GM19351 (cell line): Measurements from ENCODE around the gene KRTDAP.

ENCODE experiments used
- ATAC-seq: cut with Tn5 transposase; IDR thresholded peaks from one replicate; pipeline ENCODE4 v1.9.1; 2021; ENCODE audit warnings: mild to moderate bottlenecking, moderate library complexity; ENCODE audit not compliant: unreplicated experiment

Gene KRTDAP

GRCh38 chr19:35490364-35490763 is at the start of gene KRTDAP:
KRTDAP (minus strand) TSS chr19:35490464; CDS start chr19:35490442, 22 bp downstream.
- ATAC-seq: no peak

DNA sequence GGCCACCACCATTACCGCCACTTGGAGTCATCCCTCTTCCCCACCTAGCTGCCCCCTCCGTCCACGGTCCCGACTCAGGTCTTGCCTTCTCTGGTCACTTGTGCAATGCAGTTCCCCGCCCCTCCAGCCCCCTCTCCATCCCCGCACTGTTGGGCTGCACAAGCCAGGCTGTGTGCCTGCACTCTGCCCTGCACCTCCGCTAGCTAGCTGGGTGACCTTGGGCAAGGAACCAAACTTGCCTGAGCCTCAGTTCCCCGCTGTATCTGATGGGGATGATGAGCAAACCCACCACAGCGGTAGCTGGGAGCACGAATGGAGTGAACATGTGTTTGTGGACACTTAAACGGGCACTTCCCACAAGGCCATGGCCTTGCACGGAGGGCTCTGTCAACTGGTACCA is 49.6 kb upstream of the KRTDAP start:
- no peak for ATAC-seq

DNA sequence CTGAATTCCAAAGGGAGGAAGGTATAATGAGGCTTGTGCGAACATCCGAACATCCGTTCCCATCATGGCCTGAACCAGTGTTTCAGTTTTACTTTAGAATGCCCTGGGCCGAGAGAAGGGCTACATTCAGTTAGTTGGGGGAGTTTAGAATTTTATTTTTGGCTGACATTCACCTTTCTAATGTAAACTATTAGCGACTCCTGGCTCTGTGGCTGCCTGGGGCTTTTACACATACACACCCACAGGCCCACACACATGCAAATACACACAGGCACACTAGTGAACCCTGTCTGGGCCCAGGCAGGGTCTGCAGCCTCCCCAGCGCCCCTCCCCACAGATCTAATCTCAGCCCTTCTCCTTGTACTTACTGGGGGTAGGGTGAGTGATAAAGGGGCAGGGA is 49.0 kb upstream of the KRTDAP start:
- no peak for ATAC-seq

DNA sequence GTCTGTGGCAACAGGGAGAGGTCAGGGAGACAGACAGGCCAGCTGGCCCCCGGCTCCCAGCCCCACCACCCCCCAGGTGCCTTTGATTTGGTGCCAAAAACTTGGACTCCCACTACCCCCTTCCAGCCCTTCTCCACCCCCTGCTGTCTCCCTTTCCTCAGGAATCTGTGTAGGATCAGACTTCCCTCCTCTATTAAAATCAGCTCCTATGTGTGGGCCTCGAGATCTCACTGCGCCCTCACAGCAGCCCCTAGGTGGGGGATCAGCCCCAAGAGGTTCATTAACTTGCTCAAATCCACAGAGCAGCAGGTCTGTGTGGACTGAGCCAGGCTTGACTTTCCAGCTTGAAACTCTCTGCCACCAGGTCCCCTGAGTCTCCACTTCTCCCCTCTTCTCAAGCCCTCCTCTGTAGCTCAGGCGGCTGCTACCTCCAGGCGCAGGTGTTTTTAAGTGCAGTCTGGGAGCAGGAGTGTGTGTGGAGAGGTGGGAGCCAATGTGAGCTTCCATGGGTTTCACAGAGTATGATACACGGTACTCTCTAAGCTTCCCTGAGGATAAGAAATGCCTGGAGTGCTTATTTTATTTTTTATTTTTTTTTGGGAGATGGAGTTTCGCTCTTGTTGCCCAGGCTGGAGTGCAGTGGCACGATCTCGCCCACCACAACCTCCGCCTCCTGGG is 44.7 kb upstream of the KRTDAP start:
- ATAC-seq: no peak

- ATAC-seq: no peak
These were observed 43.6 kb upstream of the KRTDAP start for GRCh38 chr19:35533822-35534392.

DNA sequence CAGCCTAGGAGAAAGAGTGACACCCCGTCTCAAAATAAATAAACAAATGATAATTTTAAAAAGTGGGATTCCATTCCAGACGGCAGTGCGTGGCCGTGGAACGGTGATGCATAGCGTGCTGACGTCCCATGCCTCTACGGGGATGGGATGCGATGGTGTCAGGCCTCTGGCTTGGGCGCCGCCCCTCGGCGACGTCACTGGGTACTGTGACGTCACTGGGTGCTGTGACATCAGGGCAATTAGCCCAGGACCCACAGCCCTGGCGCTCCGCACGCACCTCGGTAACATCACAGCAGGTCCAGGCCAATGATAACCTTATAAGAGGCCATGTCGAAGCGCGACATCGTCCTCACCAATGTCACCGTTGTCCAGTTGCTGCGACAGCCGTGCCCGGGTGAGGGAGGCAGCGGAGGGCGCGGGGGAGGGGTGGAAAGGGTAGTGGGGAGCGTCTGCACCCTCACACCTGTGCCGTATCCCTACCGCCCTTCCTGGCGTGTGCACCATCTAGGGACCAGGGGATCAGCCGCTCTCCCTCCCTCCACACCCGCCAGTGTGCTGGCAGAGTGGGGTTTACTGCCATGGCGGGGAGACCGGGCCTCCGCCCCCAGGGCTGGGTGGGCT is 43.0 kb upstream of the KRTDAP start, which contains the start of gene GAPDHS:
TSS of gene GAPDHS (plus strand) at position 256 of the 621 bp plus-strand sequence. CDS start at position 328, 72 bp downstream.
- ATAC-seq: no peak

GRCh38 chr19:35531291-35531690 is 41.0 kb upstream of the KRTDAP start:
- ATAC-seq: no peak

GRCh38 chr19:35529241-35530218 is 39.3 kb upstream of the KRTDAP start:
- no peak for ATAC-seq

- no peak for ATAC-seq
These were observed 38.2 kb upstream of the KRTDAP start, which contains the start of gene SBSN for GRCh38 chr19:35528218-35529038. SBSN (minus strand) TSS chr19:35528311; CDS start chr19:35528281, 30 bp downstream.

GRCh38 chr19:35525873-35526272 is 35.6 kb upstream of the KRTDAP start:
- ATAC-seq: no peak

DNA sequence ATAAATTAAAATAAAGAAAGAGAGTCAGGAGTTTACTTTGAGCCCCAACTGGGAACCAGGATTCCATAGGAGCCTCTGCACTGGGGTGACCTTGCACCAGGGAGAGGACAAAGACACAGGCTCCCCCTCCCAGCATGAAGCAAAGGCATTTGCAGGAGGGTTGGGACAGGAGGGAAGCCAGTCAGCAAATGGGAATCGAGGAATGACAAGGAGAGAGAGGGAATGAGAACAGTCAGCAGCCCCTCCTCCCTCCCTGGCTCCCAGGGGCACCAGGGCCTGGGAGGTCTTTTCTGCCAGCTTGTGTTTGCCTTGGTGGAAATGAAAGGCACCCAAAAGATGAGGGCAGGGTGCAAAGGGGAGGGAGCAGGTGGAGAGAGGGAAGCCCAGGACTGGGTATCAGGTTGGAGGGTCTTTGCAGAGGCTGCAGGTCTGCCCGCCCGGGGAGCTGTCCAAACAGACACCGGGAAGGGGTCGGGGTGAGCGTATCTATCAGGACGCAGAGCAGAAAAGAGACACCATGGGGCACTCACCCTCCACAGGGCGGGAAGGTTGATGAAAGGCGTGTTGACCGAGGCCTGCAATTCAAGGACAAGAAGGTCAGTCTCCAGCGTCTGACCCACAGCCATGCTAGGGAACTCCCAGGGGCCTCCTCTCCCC is 34.0 kb upstream of the KRTDAP start:
- ATAC-seq: no peak

GRCh38 chr19:35522745-35523327 is 32.6 kb upstream of the KRTDAP start:
- ATAC-seq: no peak

DNA sequence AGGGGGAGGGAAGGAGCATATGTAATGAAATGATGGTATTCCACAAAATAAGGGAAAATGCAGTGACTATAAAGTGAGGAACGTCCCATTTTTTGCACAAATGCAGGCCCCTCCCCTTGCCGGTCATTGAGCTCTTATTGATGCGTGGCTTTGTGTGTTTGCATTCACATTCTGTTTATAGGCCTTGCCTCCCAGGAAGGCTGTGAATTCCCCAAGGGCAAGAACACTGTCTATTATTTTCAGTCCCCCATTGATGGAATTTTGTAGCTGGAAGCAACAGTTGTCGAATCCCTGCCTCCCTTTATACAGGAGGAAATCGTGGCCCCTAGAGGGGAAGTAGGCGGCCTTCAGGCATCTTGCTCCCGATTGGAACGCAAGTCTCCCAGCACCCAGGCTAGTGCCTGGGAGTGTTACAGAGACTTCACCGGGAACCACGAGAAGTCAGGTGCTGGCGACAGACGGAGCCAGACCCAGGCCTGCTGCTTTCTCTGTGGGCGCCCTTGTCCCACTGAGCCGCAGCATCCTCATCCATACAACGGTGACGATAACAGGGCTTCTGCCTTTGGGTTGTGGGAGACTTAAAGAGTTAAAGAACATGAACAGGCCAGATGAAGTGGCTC is 31.0 kb upstream of the KRTDAP start:
- ATAC-seq: no peak

- no peak for ATAC-seq
These were observed 29.0 kb upstream of the KRTDAP start for GRCh38 chr19:35519291-35519690.

DNA sequence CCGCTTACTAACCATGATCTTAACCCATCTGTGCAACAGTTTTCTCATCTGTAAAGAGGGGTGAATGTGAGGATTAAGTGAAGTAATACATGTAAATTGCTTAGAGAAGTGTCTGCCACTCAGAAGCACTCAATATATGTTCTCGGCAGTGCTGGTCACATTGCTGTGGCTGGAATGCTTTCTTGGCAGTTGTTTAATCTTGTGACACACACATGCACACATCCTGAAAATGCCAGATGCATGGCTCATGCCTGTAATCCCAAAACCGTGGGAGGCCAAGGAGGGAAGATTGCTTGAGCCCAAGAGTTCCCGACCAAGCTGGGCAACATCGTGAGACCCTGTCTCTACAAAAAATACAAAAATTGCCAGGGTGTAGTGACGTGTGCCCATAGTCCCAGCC is 28.0 kb upstream of the KRTDAP start:
- ATAC-seq: no peak

GRCh38 chr19:35517342-35517741 is 27.1 kb upstream of the KRTDAP start:
- ATAC-seq: no peak

- ATAC-seq: no peak
These were observed 26.0 kb upstream of the KRTDAP start for GRCh38 chr19:35516310-35516709.

- no peak for ATAC-seq
These were observed 24.1 kb upstream of the KRTDAP start for GRCh38 chr19:35514282-35514809.
